ENCODE data around the gene COL4A2.
A peak's percentile ranks its signal among the peaks of the same experiment; 100 is the strongest.

The COL4A2 gene

DNA sequence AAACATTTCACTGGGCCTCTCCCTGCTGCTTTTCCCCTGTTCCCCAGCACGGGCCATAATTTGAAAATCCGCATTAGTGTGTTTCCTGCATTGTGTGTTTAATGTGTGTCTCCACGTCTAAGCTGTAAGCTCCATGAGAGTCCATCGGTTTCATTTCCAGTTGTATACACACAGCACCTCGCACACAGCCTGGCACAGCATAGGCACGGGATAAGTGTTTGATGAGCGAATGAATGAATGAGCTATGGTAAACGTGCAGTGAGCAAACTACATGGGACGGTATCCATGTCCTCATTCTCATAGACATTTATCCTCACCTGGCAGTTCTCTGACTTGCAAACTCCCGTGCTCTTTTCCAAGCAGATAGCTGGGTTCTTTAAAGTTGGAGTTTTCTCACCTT is 148.4 kb downstream of the COL4A2 start:
- DNase-seq (ENCODE audit: low spot score) = no peak

GRCh38 chr13:110455941-110456340 is 148.9 kb downstream of the COL4A2 start:
- peak; percentile 79 for DNase-seq (ENCODE audit: low spot score)

- no peak for DNase-seq (ENCODE audit: low spot score)
Measured at GRCh38 chr13:110456550-110456949, 149.5 kb downstream of the COL4A2 start.

DNA sequence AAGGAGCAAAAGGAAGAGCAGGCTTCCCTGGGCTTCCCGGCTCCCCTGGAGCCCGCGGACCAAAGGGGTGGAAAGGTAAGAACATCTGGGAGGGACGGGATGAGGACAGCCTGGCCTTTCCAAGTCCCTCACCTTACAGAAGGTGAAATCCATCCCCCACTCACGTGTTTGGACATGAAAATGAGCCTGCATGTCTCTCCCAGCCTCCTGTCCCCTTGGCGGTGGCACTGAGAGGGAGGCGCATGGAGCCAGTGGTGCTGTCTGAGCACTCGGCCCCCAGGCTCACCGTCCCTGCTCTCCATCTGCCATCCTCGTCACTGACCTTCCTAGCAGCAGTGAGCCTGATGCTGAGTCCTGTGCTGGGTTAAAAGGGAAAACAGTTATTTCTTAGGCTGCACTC is 150.3 kb downstream of the COL4A2 start:
- no peak for DNase-seq (ENCODE audit: low spot score)

DNA sequence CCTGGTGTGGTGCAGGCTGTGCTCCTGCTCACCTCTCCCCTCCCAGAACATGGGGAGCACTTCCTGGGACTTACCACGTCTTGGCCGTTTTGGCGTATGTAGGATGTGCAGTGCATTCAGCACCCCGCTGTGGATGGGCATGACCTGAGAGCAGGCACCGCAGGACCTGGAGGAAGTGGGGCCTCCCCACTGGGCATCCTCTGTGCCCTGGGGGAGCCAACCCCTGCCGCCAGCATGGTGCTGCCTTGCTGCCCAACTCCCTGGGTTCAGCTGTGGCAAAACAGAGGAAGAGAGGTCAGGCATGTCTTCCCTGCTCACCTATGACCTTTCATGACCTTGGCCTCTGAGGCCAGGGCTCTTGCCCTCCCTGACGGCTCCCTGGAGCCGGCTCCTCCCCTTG is 150.9 kb downstream of the COL4A2 start:
- DNase-seq (ENCODE audit: low spot score) = no peak

DNA sequence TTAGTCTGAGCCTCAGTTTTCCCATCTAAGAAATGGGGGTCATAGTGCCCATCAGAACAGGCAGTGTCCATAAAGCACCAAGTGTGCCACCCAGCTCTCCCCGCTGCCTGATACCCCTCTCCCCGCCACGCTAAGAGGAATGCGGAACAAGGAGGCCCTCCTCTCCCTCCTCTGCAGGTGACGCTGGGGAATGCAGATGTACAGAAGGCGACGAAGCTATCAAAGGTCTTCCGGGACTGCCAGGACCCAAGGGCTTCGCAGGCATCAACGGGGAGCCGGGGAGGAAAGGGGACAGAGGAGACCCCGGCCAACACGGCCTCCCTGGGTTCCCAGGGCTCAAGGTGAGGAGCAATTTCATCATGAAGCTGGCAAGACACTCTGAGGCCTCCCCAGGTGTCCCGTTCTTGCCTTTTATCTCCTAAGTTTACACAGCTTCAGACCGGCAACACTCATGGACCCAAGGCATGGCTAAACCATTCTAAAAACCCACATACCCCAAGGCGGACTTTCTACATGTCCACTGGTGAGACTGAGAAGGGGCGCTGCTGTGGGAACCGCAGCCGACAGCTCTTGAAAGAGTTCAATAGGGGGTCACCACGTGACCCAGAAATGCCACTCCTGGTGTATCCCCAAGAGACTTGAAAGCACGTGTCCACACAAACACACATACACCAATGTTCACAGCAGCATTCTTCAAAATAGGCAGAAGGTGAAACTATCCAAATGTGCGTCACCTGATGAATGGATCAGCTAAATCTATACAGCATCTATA is 151.7 kb downstream of the COL4A2 start:
- DNase-seq (ENCODE audit: low spot score) = no peak

DNA sequence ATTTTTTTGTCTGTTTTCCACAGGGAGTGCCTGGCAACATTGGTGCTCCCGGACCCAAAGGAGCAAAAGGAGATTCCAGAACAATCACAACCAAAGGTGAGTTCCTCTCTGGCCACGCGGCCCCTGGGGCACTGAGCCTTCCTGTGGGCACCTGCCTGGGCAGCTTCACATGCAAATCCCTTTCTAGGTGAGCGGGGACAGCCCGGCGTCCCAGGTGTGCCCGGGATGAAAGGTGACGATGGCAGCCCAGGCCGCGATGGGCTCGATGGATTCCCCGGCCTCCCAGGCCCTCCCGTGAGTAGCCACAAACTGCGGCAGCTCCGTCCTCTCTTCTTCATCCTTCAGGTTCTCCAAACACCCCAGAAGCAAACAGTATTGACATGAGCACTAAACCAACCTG is 155.0 kb downstream of the COL4A2 start:
- DNase-seq (ENCODE audit: low spot score) = no peak

DNA sequence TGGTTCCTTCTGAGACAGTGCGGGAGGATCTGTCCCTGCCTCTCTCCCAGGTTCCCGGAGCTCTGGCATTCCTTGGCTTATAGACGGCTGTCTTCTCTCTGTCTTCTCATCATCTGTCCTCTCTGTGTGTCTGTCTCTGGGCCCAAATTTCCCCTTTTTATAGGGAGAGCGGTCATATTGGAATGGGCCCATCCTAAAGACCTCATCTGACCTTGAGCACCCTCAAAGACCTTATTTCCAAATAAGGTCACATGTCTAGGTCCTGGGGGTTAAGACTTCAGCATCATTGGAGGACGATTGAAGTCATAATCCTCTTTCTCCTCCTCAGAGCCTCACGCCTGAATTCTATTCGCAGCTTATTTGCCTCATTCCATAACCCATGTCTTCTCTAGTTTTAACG is 156.1 kb downstream of the COL4A2 start:
- no peak for DNase-seq (ENCODE audit: low spot score)

- no peak for DNase-seq (ENCODE audit: low spot score)
Measured at GRCh38 chr13:110463871-110464510, 156.9 kb downstream of the COL4A2 start.

DNA sequence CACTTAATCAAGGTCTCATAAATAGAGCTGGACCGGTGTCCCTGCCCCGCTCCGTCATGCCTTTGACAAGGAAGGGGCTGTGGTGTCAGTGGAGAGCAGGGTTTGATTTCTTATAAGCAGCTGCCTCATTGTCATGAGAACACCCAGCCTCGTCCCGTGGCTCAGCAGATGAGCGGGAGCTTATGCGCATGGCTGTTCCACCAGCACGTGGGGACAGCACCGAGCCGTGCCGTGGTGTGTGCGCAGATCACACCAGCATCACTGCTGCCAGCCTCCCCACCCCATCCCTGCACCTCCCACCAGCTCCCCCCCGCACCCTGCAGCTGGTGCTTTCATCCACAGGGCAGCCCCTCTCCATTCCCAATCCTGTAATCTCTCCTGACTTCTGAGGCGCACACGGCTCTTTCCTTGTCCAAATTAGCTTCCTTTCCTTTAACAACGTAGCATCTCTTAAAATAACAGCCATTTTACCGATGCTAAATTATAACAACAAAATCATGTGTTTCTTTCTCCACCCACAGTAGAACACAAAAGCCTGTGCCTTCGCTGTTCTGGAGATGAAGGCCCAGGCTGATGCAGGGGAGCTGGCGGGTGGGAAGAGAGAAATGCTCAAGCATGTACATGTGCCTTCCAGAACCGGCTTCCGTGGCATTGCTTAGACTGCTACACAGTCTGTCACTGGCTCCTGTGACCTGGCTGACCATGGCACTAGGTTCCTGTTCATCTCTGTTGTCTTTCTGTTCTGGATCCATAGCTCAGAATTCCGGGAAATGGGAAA is 157.7 kb downstream of the COL4A2 start:
- no peak for DNase-seq (ENCODE audit: low spot score)

DNA sequence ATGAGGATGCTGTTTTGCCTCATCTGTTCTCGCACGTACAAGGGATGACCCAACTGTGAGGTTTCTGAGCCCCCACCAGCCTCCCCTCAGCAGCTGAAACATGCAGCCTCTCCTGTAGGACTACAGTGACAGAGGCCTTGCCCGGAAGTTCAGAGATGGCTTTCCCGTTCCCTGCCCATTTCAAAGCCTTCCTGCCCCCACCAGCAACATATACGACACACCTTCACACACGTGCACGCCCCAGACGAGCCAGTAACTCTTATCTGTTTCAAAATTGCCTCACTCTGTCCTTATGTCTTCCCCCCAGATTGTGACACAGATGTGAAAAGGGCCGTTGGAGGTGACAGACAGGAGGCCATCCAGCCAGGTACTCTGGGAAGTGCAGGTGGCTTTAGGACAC is 158.6 kb downstream of the COL4A2 start:
- no peak for DNase-seq (ENCODE audit: low spot score)

DNA sequence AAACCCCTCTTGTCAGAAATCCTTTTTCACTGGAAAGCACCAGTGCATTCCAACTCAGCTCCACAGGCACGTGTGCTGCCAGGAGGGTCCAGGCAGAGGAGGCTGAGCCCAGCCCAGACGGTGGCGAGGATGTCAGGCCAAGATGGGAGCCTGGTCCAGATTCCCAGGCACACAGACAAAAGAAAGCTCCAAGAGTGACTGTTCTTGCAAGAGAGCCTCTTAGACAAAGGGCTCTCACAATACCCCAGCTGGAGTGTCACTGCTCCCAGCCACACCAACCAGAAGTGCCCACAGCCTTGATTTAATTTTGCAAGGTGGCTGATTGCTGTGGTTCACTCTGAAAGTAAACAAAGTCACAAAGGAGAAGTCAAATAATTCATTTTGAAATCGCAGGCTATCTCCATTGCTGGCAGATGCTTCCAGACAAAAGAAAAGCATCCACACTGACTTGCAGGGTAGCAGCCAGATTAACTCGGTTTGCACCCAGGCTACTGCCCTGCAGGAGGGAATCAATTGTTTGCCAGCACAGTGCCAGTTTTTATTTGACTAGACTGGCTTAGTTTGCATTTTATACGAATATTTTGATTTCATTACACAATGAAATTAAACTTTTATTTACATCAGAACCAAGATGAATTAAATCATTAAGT is 159.3 kb downstream of the COL4A2 start:
- DNase-seq (ENCODE audit: low spot score) = no peak

GRCh38 chr13:110467516-110468110 is 160.5 kb downstream of the COL4A2 start:
- no peak for DNase-seq (ENCODE audit: low spot score)

GRCh38 chr13:110468986-110469495 is 162.0 kb downstream of the COL4A2 start:
- DNase-seq (ENCODE audit: low spot score) = no peak

DNA sequence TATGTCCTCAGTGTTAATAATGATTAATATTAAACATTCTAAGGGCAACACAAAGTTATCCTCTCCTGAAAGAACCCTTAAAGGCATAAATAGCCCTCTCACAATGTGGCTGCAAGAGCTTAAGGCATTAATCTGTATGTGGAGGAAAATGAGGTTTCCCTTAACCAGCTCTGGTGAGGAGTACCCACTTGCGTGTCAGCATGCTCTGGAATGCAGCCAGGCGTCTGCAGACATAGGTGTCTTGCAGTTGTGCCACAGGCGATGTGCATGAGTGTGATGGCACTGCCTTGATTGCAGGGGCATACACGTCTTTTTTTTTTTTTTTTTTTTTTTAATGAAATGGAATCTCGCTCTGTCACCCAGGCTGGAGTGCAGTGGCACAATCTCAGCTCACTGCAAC is 162.5 kb downstream of the COL4A2 start:
- DNase-seq (ENCODE audit: low spot score) = no peak

DNA sequence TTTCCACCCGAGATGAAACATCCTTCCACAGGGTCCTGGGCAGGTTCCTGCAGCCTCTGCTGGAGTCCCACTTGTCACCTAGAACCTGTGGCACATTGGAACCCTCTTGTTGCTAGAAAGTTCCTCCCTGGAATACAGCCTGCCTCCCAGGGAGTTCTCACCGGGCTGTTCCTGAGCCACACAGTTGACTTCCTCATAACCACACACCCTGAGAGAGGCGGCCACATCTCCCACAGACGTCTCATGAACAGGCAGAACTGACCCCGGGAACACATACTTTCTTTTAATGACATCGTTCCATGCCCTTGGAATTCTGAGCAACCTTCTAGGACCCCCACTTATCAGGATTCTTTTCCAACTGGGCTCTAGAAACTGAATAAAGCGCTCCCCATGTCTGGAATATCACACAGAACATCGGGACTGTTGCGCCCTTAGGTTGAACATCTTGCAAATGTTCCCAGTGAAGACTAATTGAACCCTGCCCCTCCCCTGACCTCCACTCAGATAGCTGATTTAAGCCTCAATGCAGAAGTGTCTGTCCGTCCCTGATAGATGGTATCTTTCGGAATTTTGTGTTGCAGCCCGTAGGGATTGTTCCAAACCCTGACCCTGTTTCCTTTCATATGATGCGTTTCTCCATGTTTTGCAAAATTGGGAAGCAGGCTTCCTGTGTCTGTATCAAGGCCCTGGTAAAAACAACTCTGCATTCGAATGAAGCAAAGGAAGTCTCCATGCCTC is 163.4 kb downstream of the COL4A2 start:
- DNase-seq (ENCODE audit: low spot score) = no peak

GRCh38 chr13:110471156-110471832 is 164.2 kb downstream of the COL4A2 start:
- no peak for DNase-seq (ENCODE audit: low spot score)

DNA sequence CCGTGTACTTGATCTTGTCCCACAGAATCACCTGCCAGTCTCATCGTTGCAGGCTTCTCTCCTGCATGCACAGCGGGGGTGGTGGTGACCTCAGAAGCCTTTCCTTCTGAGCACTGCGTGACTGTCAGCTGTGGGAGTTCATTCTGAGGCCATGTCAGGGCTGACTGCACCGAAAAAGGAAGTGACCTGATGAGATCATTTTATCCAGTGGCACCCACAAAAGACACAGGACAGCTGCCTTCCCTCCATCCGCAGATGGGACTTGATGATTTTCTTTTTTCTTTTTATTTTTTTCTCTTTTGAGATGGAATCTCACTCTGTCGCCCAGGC is 164.7 kb downstream of the COL4A2 start:
- DNase-seq (ENCODE audit: low spot score) = no peak

GRCh38 chr13:110472904-110473563 is 165.9 kb downstream of the COL4A2 start:
- DNase-seq (ENCODE audit: low spot score) = no peak

- no peak for DNase-seq (ENCODE audit: low spot score)
Measured at GRCh38 chr13:110474713-110475112, 167.6 kb downstream of the COL4A2 start.
